Fibroblast of skin of abdomen (primary cell): ENCODE data around the gene ANAPC10.
A peak's percentile ranks its signal among the peaks of the same experiment; 100 is the strongest.
"Not testable (repeated sequence)": the region's sequence is repeated elsewhere in the genome, so short reads cannot be mapped to it uniquely, and the experiment has no call there.

Experiments
- DNase-seq: peaks from one replicate; pipeline ENCODE4 v3.0.0-alpha.2; 2013

Gene ANAPC10

DNA sequence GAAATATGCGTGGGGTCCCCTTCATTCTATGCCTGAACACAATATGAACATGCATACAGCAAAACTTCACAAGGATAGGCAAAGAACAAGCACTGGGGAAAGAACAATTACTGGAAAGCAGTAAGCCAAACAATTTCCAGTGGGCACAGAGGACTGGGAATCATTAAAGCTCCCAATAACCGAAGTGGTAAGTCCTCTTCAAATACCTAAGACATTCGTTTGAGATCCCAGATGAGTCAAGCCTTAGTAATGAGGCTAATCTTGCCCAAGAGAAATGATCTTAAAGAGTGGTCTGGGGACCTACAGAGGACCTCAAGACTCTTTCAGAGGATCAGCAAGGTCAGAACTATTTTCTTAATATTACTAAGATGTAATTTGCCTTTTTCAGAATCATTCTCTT is 28.6 kb downstream of the ANAPC10 start:
- DNase-seq: peak; percentile 58

DNA sequence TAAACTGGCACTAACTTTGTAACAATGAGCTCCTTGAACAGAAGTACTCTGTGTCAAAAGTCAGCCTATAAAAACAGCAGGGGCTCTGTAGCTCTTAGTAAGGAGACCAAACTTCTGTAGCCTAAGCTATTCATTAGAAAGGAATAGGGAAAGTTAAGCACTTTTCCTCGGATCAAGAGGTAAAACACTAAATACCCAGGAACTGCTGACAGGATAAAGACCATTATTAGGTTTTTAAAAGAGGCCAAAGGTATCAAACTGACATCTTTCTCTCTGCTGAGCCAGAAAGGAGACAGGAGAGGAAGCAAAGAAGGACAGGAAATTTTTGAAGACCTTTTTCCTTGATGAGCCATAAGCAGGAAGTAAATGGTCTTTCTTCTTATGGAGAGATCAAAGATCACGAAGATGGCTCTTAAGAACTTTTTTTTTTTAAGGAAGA is 31.9 kb downstream of the ANAPC10 start:
- no peak for DNase-seq

DNA sequence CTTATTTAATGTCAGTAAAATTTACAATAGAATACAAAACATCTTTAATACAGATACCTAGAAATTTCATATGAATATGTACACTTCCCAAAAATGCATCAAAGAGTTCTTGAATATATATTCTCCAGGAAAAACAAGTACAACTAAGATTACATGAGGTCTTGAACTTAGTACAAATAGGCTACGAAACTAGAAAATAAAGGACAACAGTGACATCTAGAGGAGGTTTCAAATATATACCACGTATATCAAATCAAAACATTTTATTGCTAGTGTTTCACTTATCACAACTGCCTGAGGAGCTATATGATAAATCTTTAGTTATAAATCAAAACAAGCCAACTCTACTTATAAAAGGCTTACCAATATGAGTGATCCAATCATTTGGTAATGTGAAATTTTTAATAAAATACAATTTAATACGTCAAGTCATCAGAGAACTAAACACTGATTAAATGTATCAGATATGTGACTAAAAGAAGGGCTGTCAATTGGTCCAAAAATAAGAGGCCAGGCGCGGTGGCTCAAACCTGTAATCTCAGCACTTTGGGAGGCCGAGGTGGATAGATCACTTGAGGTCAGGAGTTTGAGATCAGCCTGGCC is 36.6 kb downstream of the ANAPC10 start:
- peak; percentile 50 for DNase-seq

DNA sequence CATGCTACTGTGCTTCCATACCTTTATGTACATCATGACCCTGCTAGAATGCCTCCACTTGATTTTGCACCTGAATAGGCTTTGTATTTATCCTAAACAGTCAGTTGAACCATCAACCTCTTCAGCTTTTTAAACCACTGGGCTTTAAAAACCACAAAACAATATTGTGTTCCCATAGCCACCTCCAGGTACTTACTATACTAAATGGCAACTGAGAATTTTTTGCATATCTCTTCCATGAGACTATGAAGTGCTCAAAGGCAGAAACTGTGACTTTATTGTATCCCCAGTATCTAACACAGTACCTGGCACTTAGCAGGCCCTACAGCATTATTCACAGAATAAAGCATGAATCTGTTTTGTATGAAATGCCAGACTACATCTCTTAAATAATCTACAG is 39.7 kb downstream of the ANAPC10 start:
- no peak for DNase-seq

DNA sequence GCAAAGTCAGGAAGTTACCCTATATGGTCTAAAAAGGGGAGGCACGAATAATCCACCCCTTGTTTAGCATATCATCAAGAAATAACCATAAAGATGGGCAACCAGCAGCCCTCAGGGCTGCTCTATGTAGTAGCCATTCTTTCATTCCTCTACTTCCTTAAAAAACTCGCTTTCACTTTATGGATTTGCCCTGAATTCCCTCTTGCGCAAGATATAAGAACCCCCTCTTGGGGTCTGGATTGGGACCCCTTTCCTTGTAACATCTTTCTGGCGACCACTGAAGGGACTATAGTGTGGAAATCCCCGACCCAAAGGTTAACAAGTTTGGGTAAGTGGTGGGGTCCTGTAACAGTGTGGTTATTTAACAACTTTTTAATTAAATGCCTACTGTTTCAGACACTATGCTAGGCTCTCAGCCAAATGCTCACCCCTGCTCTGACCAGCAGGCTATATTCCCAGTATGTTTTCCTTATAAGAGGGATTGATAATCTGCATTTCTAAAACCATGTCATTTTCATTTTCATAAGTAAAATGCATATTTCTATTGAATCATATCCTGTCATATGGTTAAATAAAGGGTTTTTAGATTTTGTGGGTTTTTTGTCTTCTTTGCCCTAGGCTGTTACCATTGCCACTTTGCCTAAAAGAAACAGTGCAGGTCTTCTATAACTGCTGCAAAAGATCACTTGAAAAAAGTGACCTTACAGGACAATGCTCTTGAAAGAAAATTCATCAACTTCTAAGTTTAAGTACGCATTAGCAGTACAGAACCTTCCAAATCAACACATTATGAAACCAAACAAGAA is 41.5 kb downstream of the ANAPC10 start:
- no peak for DNase-seq

DNA sequence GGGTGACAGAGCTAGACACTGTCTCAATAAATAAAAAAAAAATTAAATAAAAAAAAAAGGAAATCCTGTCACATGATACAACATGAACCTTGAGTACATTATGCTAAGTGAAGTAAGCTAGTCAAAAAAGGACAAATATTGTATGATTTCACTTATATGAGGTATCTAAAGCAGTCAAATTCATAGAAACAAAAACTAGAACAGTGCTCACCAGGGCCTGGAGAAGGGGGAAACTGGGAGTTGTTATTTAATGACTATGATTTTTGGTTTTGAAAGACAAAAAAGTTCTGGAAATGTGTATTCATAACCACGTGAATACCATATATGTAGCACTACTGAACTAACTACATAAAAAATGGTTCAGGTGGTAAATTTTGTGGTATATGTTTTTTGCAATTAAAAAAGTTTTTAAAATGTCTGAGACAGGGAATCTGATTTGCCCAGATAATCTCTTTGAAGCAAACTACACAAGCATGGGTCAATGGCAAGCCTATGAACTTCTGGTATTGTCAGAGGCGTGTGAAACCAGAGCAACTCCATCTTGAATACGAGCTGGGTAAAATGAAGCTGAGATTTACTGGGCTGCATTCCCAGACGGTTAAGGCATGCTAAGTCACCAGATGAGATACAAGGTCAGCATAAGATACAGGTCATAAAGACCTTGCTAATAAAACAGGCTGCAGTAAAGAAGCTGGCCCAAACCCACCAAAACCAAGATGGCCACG is 42.3 kb downstream of the ANAPC10 start:
- no peak for DNase-seq

DNA sequence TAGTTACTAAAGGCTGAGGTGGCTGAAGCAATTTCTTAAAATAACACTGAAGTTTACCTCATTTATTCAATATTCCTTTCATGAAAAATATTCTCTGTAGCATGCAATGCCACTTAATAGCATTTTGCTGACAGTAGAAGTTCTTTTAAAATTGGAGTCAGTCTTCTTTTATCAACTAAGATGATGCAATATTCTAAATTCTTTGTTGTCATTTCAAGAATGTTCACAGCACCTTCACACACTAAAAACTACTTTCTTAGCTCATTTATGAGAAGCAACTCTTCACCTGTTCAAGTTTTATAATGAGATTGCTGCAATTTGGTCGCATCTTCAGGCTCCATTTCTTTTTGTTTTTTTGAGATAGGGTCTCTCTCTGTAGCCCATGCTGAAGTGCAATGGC is 48.8 kb downstream of the ANAPC10 start:
- no peak for DNase-seq

DNA sequence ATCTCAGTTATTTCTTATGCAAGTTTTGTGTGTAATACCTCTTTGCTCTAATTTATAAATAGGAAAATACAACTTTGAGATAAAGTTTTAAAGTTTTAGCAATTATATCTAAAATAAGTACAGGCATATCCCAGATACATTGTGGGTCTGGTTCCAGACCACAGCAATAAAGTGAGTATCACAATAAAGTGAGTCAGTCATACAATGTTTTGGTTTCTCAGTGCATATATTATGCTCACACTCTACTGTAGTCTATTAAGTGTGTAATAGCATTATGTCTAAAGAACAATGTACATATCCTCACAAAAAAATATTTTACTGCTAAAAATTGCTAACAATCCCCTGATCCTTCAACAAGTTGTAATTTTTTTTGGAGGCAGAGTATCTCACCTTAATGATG is 49.2 kb downstream of the ANAPC10 start:
- DNase-seq: no peak

DNA sequence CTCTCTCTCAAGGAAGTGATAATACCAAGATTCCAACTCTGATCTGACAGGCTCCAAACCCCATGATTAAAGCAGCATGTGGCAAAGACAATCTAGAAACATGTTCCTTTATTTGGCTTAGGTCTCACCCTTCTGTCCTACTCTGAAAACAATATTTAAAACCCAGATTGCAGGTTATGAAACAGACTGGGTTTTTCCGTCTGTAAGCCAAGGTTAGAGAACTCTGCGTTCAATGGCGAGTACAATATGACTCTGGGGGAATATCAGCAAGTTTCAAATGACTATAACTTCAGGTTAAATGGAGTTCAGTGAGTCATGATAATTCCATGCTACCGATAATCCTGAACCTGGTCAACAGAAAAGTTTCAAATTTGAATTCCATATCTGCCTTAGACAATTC is 50.8 kb downstream of the ANAPC10 start:
- no peak for DNase-seq

DNA sequence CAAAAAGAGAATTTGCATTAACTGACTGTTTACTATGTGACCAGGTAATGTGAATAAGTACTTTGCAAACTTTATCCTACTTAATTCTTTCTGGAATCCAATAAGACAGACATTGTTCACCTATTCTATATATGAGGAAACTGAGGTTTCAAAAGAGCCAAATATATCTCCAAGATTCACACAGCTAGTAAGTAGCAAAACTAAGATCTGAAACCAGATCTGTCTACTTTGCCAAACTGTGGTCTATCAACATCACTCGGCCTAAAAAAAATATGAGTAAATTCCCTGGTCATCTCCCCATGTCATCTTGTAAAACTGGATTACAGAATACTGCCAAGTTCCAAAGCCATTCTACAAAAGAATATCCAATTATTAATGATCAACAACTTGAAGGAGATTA is 52.8 kb downstream of the ANAPC10 start:
- no peak for DNase-seq

DNA sequence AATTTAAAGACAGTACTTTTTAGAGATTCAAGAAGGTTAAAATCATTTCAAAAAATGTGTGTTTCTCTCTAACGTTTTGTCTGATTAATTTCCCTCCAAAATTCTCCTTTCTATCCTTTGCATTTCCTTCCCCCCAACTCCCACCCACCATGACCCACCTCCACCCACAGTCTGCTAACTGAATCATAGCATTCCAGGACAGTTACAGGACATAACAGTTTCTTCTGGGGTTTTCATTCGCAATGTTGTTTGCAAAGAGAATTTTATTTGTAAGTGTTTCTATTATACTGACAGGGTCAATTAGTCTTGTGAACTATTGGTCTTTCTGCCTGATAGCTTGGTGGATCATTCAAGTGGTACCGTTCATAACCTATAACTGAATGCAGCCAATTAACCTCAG is 53.7 kb downstream of the ANAPC10 start:
- DNase-seq: peak; percentile 42

DNA sequence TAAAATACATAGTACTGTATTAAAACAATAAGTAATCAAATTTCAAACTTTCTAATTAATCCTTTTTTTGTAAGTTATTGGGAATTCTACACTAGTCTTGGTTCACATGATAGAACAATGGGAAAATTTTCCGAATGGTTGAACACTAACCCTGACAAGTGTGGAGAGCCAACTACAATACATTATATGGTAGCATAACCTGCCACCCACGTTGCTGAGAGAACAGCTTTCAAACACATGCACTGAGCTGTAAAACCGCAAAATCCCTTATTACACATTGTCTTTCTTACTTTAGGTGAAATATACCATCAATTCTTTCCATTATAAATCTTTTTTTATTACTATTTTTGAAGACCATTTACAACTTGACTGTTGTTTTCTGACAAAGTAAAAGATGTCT is 54.7 kb downstream of the ANAPC10 start:
- peak; percentile 71 for DNase-seq

DNA sequence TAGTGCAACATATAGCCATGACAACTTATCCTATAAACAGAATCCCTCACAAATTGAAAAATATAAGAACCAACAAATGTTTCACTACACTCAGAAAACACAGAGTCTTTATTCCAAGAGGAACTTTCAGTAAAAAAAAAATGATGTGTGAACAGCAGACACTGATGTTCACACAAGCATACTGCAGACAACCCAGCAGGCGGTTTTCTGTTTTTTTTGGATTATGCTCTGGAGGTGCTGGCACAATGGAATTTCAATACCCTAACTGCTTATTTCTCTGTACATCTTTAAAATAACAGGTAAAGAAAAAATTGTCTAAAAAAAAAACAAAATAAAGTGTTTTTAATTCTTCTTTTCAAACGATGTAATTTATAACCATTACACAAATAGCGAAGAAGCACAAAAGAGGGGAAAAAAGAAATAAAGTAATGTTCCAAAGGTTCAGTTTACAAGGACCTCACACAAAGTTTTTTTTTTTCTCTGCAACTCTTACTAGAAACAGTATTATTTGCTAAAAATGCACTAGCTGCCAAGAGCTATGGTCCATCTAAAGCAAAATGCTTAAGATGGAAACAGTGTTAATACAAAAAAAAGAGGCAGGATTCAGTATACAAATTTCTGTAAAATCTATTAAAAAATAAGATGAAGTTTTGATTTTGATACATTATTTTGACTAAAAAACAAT is 55.3 kb downstream of the ANAPC10 start:
- DNase-seq: no peak

DNA sequence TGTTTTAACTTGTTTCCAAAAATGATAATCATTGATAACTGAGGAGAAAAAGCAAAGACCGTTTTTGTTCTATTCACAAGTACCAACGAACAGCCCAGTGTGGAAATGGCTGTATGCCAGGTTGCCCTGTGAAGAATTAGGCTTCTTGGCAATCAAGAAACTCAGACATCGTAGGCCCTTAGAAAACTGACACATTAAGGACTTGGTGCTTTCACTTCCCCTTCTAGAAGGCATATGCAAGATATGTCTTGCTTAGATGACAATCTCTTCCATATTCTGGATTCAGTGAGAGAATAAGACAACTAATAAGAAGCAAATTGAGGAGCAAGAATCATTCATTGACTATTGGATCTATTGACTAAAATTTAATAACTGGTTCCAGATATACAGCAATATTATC is 56.6 kb downstream of the ANAPC10 start:
- DNase-seq: no peak

DNA sequence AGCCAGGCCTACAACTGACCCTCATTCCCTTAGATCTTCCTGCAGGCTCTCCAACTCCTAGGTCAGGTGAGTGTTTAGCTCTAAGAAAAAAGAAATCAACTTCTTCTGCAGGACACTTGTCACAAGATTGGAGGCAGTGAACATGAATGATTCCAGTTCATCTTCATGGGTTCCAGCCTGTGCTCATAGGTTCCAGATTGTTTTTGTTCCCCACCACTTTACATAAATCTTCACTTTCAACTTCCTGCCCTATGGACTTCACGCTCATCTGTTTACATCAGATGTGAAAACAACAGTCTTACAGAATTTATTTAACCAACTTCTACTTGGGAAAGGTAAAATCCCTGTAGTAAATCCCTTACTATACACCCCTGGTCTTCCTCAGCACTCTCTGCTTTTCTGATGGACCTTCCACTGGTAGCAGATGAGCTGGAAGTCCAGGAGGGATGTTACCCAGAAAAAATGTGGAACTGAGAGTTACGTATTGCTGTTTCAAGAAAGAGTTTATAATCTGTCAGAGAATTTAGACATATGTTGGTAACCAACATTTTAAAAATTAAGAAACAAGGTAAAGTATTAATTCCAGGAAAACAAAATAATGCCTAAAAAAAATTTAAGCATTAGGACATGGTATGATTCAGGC is 62.4 kb downstream of the ANAPC10 start:
- no peak for DNase-seq

DNA sequence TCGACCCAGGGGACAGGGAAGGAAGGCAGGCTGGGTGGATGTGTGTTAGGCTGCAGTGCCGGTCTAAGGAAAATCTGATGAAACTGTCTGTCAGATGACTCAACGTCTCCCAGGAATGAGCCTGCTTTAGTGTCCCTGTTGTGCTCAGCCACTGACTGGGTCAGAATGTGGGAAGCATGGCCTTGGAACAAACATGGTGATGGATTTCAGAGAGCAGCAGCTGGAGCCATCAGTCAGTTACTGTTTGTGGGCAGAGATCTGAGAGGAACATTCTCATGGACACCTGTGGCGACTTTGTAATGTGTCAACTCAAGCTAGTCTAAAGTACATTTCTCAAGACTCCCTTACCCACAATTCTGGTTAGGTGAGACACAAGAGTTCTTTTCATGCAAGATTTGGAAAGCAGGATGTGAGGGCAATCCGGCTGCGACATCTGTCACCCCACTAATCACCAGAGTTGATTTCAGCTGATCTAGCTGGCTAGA is 63.2 kb downstream of the ANAPC10 start:
- peak; percentile 88 for DNase-seq

DNA sequence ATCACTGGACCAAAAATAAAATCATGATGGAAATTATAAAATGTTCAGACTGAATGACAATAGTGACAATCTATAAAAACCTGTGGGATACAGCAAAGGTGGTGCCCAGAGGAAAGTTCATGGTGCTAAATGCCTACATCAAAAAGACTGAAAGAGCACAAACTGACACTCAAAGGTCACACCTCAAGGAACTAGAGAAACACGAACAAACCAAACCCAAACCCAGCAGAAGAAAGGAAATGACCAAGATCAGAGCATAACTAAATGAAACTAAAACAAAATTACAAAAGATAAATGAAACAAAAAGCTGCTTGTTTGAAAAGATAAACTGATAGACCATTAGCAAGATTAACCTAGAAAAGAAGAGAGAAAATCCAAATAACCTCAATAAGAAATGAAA is 78.7 kb downstream of the ANAPC10 start:
- DNase-seq: no peak

DNA sequence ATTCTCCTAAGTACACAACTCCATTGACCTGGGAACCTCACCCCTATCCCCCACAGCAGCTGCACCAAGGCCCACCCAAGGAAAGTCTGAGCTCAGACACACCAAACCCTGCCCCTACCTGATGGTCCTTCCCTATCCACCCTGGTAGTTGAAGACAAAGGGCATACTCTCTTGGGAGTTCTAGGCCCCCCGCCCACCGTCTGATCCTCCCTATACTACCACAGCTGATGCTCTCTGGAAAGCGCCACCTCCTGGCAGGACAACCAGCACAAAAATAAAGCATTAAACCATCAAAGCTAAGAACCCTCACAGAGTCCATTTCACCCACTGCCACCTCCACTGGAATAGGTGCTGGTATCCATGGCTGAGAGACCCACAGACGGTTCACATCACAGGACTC is 83.6 kb downstream of the ANAPC10 start:
- no peak for DNase-seq

DNA sequence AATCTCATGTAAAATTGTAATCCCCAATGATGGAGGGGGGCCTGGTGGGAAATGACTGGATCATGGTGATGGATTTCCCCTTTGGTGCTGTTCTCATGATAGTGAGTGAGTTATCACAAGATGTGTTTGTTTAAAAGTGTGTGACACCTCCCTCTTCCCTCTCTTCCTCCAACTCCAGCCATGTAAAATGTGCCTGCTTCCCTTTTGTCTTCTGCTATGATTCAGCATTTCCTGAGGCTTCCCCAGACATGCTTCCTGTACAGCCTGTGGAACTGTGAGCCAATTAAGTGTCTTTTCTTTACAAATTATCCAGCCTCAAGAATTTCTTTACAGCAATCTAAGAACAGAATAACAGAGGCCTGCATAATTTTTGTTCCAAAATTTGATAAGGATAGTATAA is 85.2 kb downstream of the ANAPC10 start:
- peak; percentile 59 for DNase-seq

DNA sequence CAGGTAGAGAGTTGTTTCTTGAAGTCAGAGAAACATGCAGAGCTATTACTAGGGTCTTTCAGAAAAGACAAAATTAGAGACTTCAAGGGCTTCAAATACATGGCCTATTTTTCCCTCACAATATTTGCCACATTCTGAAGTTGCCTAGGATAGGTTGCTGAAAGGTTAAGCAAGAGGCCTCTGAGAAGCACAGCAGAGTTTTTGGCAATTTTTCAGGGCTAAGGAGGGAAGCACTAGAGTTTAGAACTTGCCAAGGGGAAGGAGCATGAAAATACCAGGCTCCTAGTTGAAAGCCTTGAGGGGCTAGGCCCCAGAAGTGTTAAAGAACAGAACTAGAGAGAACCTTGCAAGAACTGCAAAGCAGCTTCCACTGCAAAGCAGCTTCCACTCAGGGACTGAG is 86.4 kb downstream of the ANAPC10 start:
- no peak for DNase-seq

DNA sequence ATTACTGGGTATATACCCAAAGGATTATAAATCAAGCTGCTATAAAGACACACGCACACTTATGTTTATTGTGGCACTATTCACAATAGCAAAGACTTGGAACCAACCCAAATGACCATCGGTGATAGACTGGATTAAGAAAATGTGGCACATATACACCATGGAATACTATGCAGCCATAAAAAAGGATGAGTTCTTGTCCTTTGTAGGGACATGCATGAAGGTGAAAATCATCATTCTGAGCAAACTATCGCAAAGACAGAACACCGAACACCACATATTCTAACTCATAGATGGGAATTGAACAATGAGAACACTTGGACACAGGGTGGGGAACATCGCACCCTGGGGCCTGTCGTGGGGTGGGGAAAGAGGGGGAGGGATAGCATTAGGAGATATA is 87.7 kb downstream of the ANAPC10 start:
- DNase-seq: not testable (repeated sequence)

DNA sequence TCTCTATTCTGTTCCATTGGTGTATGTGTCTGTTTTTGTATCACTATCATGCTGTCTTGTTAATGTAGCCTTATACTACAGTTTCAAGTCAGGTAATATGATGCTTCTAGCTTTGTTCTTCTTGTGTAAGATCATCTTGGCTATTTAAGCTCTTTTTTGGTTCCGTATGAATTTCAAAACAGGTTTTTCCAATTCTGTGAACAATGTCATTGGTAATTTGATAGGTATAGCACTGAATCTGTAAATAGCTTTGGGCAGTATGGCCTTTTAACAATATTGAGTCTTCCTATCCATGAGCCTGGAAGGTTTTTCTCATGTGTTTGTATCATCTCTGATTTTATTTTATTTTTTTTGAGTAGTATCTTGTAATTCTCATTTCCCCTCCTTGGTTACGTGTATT is 94.3 kb downstream of the ANAPC10 start:
- no peak for DNase-seq

DNA sequence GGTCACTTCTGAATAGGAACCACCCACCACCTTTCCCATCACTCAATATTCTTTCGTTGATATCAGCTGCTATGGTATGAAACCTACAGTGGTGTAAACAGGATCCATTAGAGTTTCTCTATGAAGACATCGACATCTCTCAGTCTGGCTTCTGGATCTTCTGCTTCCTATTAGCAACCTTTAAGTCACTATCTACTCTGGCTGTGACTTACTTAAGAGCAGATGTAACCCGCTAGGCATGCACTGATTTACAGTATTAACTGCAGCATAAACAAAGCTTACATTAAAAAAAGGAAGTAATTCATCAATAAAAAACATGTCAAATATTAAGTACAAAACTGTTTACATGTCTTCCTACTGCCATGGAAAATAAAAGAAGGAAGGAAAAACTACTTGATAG is 96.4 kb downstream of the ANAPC10 start:
- DNase-seq: no peak
